Panc1 (cell line): ENCODE results near the gene LHFPL3. TPM values are rescaled to one million over a fixed set of nuclear protein-coding genes. Genes with fewer than 3 reads are reported as not detected.

Experiments used
- ATAC-seq: fragments of 200-7000 bp; cut with Tn5 transposase; 2 replicates; pipeline ENCODE4 v1.9.1; 2020; ENCODE audit warnings: mild to moderate bottlenecking, moderate library complexity
- BruUV-seq: library from RNA; stranded (reverse); fragments of 400-500 nt; replicated peaks from 2 replicates; lab custom pipeline; 2021; lab: Mats Ljungman, UMichigan
- CTCF ChIA-PET: fragments of 300-600 bp; sonication (Branson Sonifier 250); formaldehyde crosslinking; loops from one replicate; lab custom pipeline; 2022; ENCODE audit warnings: antibody characterized with exemption; lab: Charles Lee
- POLR2A ChIA-PET: fragments of 300-600 bp; sonication (Branson Sonifier 250); formaldehyde crosslinking; loops from one replicate; lab custom pipeline; 2022; ENCODE audit warnings: antibody characterized with exemption; lab: Charles Lee
- DNase-seq: peaks from one replicate; pipeline ENCODE4 v3.0.0-alpha.2; 2010; ENCODE audit warnings: low read depth, low spot score
- H3K27ac ChIP-seq: 2 replicates; pipeline ENCODE4 v1.5.1; 2011; ENCODE audit warnings: mild to moderate bottlenecking, low read length, inconsistent platforms
- H3K27me3 ChIP-seq: fragments of 200-500 bp; sonication (Bioruptor generic); 2 replicates; pipeline ENCODE4 v1.6.0; 2014; ENCODE audit warnings: low read length, inconsistent platforms; ENCODE audit not compliant: control insufficient read depth, insufficient read depth
- H3K36me3 ChIP-seq: fragments of 200-500 bp; sonication (Bioruptor generic); 2 replicates; pipeline ENCODE4 v1.5.1; 2014; ENCODE audit warnings: inconsistent platforms, mild to moderate bottlenecking, low read length, moderate library complexity; ENCODE audit not compliant: control insufficient read depth, insufficient read depth
- H3K4me1 ChIP-seq: 2 replicates; pipeline ENCODE4 v1.5.1; 2011; ENCODE audit warnings: inconsistent platforms, mild to moderate bottlenecking, low read length, moderate library complexity; ENCODE audit not compliant: control insufficient read depth, insufficient read depth
- H3K4me3 ChIP-seq, 2 experiments: 2 replicates each; pipeline ENCODE4 v1.5.1; 2011 to 2012; ENCODE audit warnings: low read depth in 2 of 2, low read length in 2 of 2, mild to moderate bottlenecking in 2 of 2, inconsistent platforms in 1 of 2, moderate library complexity in 1 of 2
- H3K9me3 ChIP-seq: fragments of 200-500 bp; sonication (Bioruptor generic); 2 replicates; pipeline ENCODE4 v1.5.1; 2014; ENCODE audit warnings: low read depth, mild to moderate bottlenecking, inconsistent platforms, low read length, moderate library complexity; ENCODE audit not compliant: control insufficient read depth, insufficient read depth
- CTCF ChIP-seq: fragments of 450-650 bp; IDR thresholded peaks from 2 replicates; pipeline ENCODE4 v1.5.1; 2017; ENCODE audit warnings: mild to moderate bottlenecking
- POLR2AphosphoS5 ChIP-seq: IDR thresholded peaks from 2 replicates; pipeline ENCODE4 v1.6.1; 2012; ENCODE audit warnings: mild to moderate bottlenecking, low read depth, low read length, moderate library complexity
- REST ChIP-seq, 2 experiments: IDR thresholded peaks; 2 replicates each; pipeline ENCODE4 v1.6.1; 2011 to 2012; ENCODE audit warnings: low read depth in 2 of 2, control low read depth in 1 of 2, low read length in 1 of 2, mild to moderate bottlenecking in 1 of 2, moderate library complexity in 1 of 2; ENCODE audit not compliant: insufficient read depth in 1 of 2
- SIN3A ChIP-seq: IDR thresholded peaks from 2 replicates; pipeline ENCODE4 v1.6.1; 2012; ENCODE audit warnings: low read depth, mild to moderate bottlenecking, low read length, moderate library complexity, borderline replicate concordance; ENCODE audit not compliant: insufficient read depth
- TCF7L2 ChIP-seq: IDR thresholded peaks from 2 replicates; pipeline ENCODE4 v1.6.1; 2011; ENCODE audit warnings: mild to moderate bottlenecking, low read depth, low read length, inconsistent platforms
- in situ Hi-C: cut with HindIII; loops from 2 replicates; pipeline ENCODE4 v1.10.0; 2016; ENCODE audit warnings: low sequenced_read_pairs, low pct_unique_long_range_greater_than_20kb
- intact Hi-C: fragments of 100-400 bp; cut with micrococcal nuclease; formaldehyde crosslinking; loops from one replicate; pipeline ENCODE4 v1.10.0; 2022; ENCODE audit not compliant: unreplicated experiment
- total RNA-seq: library from RNA; stranded (reverse); gene quantifications from one replicate; pipeline ENCODE4 v1.2.1, GENCODE V29; 2021; ENCODE audit not compliant: unreplicated experiment

The LHFPL3 gene
- total RNA-seq, 1 experiment from 2014 or later: not detected

- ATAC-seq: no peak
Measured at GRCh38 chr7:104906556-104906955, 578.2 kb downstream of the LHFPL3 start.

GRCh38 chr7:104908636-104909035, 580.2 kb downstream of the LHFPL3 start:
- H3K27me3 ChIP-seq: peaks cover 19% of the 10 kb centered on the region
- ATAC-seq: no peak
- no peak for DNase-seq
- no TSS peak for BruUV-seq
- no peak overlapping the region for H3K4me3 ChIP-seq
- H3K9me3 ChIP-seq: no peaks in the 10 kb centered on the region
- POLR2A ChIA-PET: no interaction called here
- no peaks in the 10 kb centered on the region for H3K4me1 ChIP-seq
- intact Hi-C loops (no loop called here), in situ Hi-C loops (no loop called here)
- no peak overlapping the region for H3K27ac ChIP-seq
- H3K36me3 ChIP-seq: no peaks in the 10 kb centered on the region
- CTCF ChIA-PET: no interaction called here
- TF ChIP-seq POLR2AphosphoS5 (no peak), SIN3A (no peak)

More at GRCh38 chr7:104906556-104906955, 578.2 kb downstream of the LHFPL3 start:
- no peak for DNase-seq
- H3K4me1 ChIP-seq: no peaks in the 10 kb centered on the region
- no peaks in the 10 kb centered on the region for H3K36me3 ChIP-seq
- TF ChIP-seq CTCF: no peak
- TF ChIP-seq SIN3A: no peak
- TF ChIP-seq POLR2AphosphoS5: no peak
- TF ChIP-seq TCF7L2: no peak
- TF ChIP-seq REST (IDR thresholded peaks at IDR 0.05; ENCODE audit: insufficient read depth in 1 of 2, low read depth in 2 of 2, low read length in 1 of 2): no peak
- no TSS peak for BruUV-seq
- in situ Hi-C loops (no loop called here), intact Hi-C loops (no loop called here)
- no peaks in the 10 kb centered on the region for H3K9me3 ChIP-seq
- H3K27me3 ChIP-seq: peaks cover 19% of the 10 kb centered on the region
- no peak overlapping the region for H3K27ac ChIP-seq
- H3K4me3 ChIP-seq: no peak overlapping the region
- ChIA-PET POLR2A (no interaction called here), CTCF (interaction anchor here (0.6 kb wide), 1 partner anchor 12 kb away, joined by 11 read pairs; no protein-coding TSS in a partner anchor)

GRCh38 chr7:104909096-104909495, 580.7 kb downstream of the LHFPL3 start:
- CTCF ChIA-PET: no interaction called here
- no peak for TF ChIP-seq TCF7L2
- no peak for TF ChIP-seq SIN3A
- TF ChIP-seq CTCF: no peak
- no peak for TF ChIP-seq REST (IDR thresholded peaks at IDR 0.05; ENCODE audit: insufficient read depth in 1 of 2, low read depth in 2 of 2, low read length in 1 of 2)
- no peak for TF ChIP-seq POLR2AphosphoS5
- no peak overlapping the region for H3K27ac ChIP-seq
- ATAC-seq: no peak
- no TSS peak for BruUV-seq
- no peaks in the 10 kb centered on the region for H3K36me3 ChIP-seq
- peaks cover 19% of the 10 kb centered on the region for H3K27me3 ChIP-seq
- intact Hi-C loops (no loop called here), in situ Hi-C loops (no loop called here)
- POLR2A ChIA-PET: no interaction called here
- no peaks in the 10 kb centered on the region for H3K9me3 ChIP-seq
- no peaks in the 10 kb centered on the region for H3K4me1 ChIP-seq
- no peak overlapping the region for H3K4me3 ChIP-seq
- no peak for DNase-seq
